ENCODE data around the gene EEF2. TPM values are rescaled to one million over a fixed set of nuclear protein-coding genes. Genes with fewer than 3 reads are reported as not detected.

EEF2 gene
- total and polyA plus RNA-seq, 4 donors, result 244 to 1,090 (median 818) TPM

GRCh38 chr19:4016903-4017638, 31.8 kb upstream of the EEF2 start:
- H3K27me3 ChIP-seq (ENCODE audit: control insufficient read depth in 4 of 4, insufficient read depth in 4 of 4, low read length in 3 of 4), result no peaks in the 10 kb centered on the region
- no peak overlapping the region for H3K4me3 ChIP-seq (ENCODE audit: low read depth in 1 of 3, low read length in 3 of 3)
- WGBS, result 95% methylated on average over 15 of the region's 15 CpGs
- no peak overlapping the region for H3K27ac ChIP-seq (ENCODE audit: low read depth in 1 of 2, low read length in 2 of 2)
- peaks cover 5 to 46% (median 21%) of the 10 kb centered on the region in 4 donors for H3K4me1 ChIP-seq (ENCODE audit: control insufficient read depth in 4 of 4, insufficient read depth in 4 of 4, low read length in 3 of 4)
- no peak for DNase-seq (ENCODE audit: low spot score)
- no peak for TF ChIP-seq JUND (IDR thresholded peaks at IDR 0.05)
- TF ChIP-seq REST (IDR thresholded peaks at IDR 0.05), result no peak
- TF ChIP-seq RAD21 (IDR thresholded peaks at IDR 0.05), result no peak
- no peak for TF ChIP-seq TAF1 (conservative IDR thresholded peaks at IDR 0.05)
- TF ChIP-seq EGR1 (IDR thresholded peaks at IDR 0.05; ENCODE audit: low read depth in 2 of 2), result no peak
- TF ChIP-seq FOXA1 (IDR thresholded peaks at IDR 0.05), result no peak
- no peak for TF ChIP-seq MAX (IDR thresholded peaks at IDR 0.05)
- TF ChIP-seq HNF4G (IDR thresholded peaks at IDR 0.05), result no peak
- no peak for TF ChIP-seq NR2F2 (IDR thresholded peaks at IDR 0.05)
- no peak for TF ChIP-seq SP1 (IDR thresholded peaks at IDR 0.05)
- no peak for TF ChIP-seq RXRA (IDR thresholded peaks at IDR 0.05)
- TF ChIP-seq GABPA (IDR thresholded peaks at IDR 0.05 in 1 of 2, conservative IDR thresholded peaks at IDR 0.05 in 1 of 2), result no peak
- no peak for TF ChIP-seq HNF4A (conservative IDR thresholded peaks at IDR 0.05)
- TF ChIP-seq CTCF (IDR thresholded peaks at IDR 0.05; ENCODE audit: low read depth, low read length, missing input control), result no peak
- TF ChIP-seq YY1 (IDR thresholded peaks at IDR 0.05), result no peak
- no peak for TF ChIP-seq FOXA2 (IDR thresholded peaks at IDR 0.05)
- no peak for TF ChIP-seq ATF3 (IDR thresholded peaks at IDR 0.05)
- no peak for TF ChIP-seq ZBTB33 (IDR thresholded peaks at IDR 0.05)
- H3K9ac ChIP-seq (ENCODE audit: low read depth in 1 of 2, low read length in 2 of 2), result no peak overlapping the region
- H3K36me3 ChIP-seq (ENCODE audit: control insufficient read depth in 4 of 4, insufficient read depth in 3 of 4, low read depth in 1 of 4, low read length in 3 of 4), result peaks cover 5 to 20% (median 12%) of the 10 kb centered on the region in 4 donors
- H3K9me3 ChIP-seq (ENCODE audit: control insufficient read depth in 4 of 4, low read length in 3 of 4), result no peaks in the 10 kb centered on the region
